IMR-90 (cell line): ENCODE results near the gene DLL4. TPM values are rescaled to one million over a fixed set of nuclear protein-coding genes. Genes with fewer than 3 reads are reported as not detected.

ENCODE experiments used
- ATAC-seq: fragments of 200-7000 bp; cut with Tn5 transposase; 2 replicates; pipeline ENCODE4 v1.9.1; 2020; ENCODE audit warnings: low read depth, mild to moderate bottlenecking, moderate library complexity
- BruUV-seq: library from RNA; stranded (reverse); fragments of 400-500 nt; replicated peaks from 2 replicates; lab custom pipeline; 2021; lab: Mats Ljungman, UMichigan
- CTCF ChIA-PET: fragments of 300-600 bp; formaldehyde crosslinking; extraction: SDS; loops from one replicate; lab custom pipeline; 2021; ENCODE audit warnings: antibody characterized with exemption; lab: Yijun Ruan, JAX
- POLR2A ChIA-PET: fragments of 300-600 bp; sonication (Branson Sonifier 250); formaldehyde crosslinking; loops from one replicate; lab custom pipeline; 2022; ENCODE audit warnings: antibody characterized with exemption; ENCODE audit not compliant: unreplicated experiment; lab: Charles Lee
- DNase-seq: peaks from one replicate; pipeline ENCODE4 v3.0.0; 2013
- H2AFZ ChIP-seq: replicated peaks from 2 replicates; pipeline ENCODE3; 2013; ENCODE audit warnings: low read length, mild to moderate bottlenecking; ENCODE audit not compliant: poor library complexity
- H2AK5ac ChIP-seq: 2 replicates; pipeline ENCODE4 v1.6.1; 2013; ENCODE audit warnings: low read depth, low read length, inconsistent platforms
- H2AK9ac ChIP-seq: replicated peaks from 2 replicates; pipeline ENCODE3; 2013; ENCODE audit warnings: mild to moderate bottlenecking, low read depth, low read length, moderate library complexity; ENCODE audit not compliant: poor library complexity
- H2BK120ac ChIP-seq: 2 replicates; pipeline ENCODE4 v1.6.1; 2013; ENCODE audit warnings: low read depth, low read length, inconsistent platforms
- H2BK15ac ChIP-seq: 3 replicates; pipeline ENCODE4 v1.6.1; 2013; ENCODE audit warnings: low read depth, low read length, inconsistent platforms
- H2BK20ac ChIP-seq: 2 replicates; pipeline ENCODE4 v1.6.1; 2013; ENCODE audit warnings: low read depth, mild to moderate bottlenecking, inconsistent platforms, low read length, moderate library complexity
- H2BK5ac ChIP-seq: 2 replicates; pipeline ENCODE4 v1.6.1; 2013; ENCODE audit warnings: mild to moderate bottlenecking, low read depth, low read length, inconsistent platforms; ENCODE audit not compliant: poor library complexity, severe bottlenecking
- H3K14ac ChIP-seq: replicated peaks from 2 replicates; pipeline ENCODE4 v1.6.1; 2013; ENCODE audit warnings: low read depth, low read length, inconsistent platforms
- H3K18ac ChIP-seq: 2 replicates; pipeline ENCODE4 v1.6.1; 2013; ENCODE audit warnings: low read depth, low read length, control low read depth
- H3K23ac ChIP-seq: 2 replicates; pipeline ENCODE4 v1.6.1; 2013; ENCODE audit warnings: low read depth, low read length, inconsistent platforms
- H3K27ac ChIP-seq: 2 replicates; pipeline ENCODE4 v1.5.1; 2013; ENCODE audit warnings: mild to moderate bottlenecking, control low read depth, low read length; ENCODE audit not compliant: insufficient read depth
- H3K27me3 ChIP-seq: 2 replicates; pipeline ENCODE4 v1.6.1; 2013; ENCODE audit warnings: low read length; ENCODE audit not compliant: control insufficient read depth, insufficient read depth
- H3K36me3 ChIP-seq: 2 replicates; pipeline ENCODE4 v1.6.1; 2013; ENCODE audit warnings: low read length, mixed read lengths; ENCODE audit not compliant: control insufficient read depth, insufficient read depth
- H3K4ac ChIP-seq: 2 replicates; pipeline ENCODE4 v1.6.1; 2013; ENCODE audit warnings: low read depth, low read length, inconsistent platforms
- H3K4me1 ChIP-seq: 2 replicates; pipeline ENCODE4 v1.6.1; 2013; ENCODE audit warnings: low read length, mixed read lengths; ENCODE audit not compliant: control insufficient read depth, insufficient read depth
- H3K4me2 ChIP-seq: 2 replicates; pipeline ENCODE4 v1.6.1; 2013; ENCODE audit warnings: low read depth, mild to moderate bottlenecking, control low read depth, low read length, moderate library complexity
- H3K4me3 ChIP-seq: 2 replicates; pipeline ENCODE4 v1.5.1; 2013; ENCODE audit warnings: low read depth, mild to moderate bottlenecking, control low read depth, low read length, moderate library complexity; ENCODE audit not compliant: insufficient read depth
- H3K56ac ChIP-seq: 2 replicates; pipeline ENCODE4 v1.6.1; 2013; ENCODE audit warnings: low read length, inconsistent platforms; ENCODE audit not compliant: insufficient read depth; ENCODE audit errors: extremely low read depth
- H3K79me1 ChIP-seq, 2 experiments: 2 replicates each; pipeline ENCODE4 v1.6.1; 2013; ENCODE audit warnings: low read length in 2 of 2, inconsistent platforms in 1 of 2, low read depth in 1 of 2
- H3K9ac ChIP-seq: 2 replicates; pipeline ENCODE4 v1.6.1; 2013; ENCODE audit warnings: low read depth, low read length, control low read depth
- H3K9me1 ChIP-seq: 2 replicates; pipeline ENCODE4 v1.6.1; 2013; ENCODE audit warnings: low read length, inconsistent platforms; ENCODE audit not compliant: insufficient read depth
- H3K9me3 ChIP-seq: 2 replicates; pipeline ENCODE4 v1.6.1; 2013; ENCODE audit warnings: low read length; ENCODE audit not compliant: control insufficient read depth, insufficient read depth
- H4K20me1 ChIP-seq: 2 replicates; pipeline ENCODE4 v1.6.1; 2013; ENCODE audit warnings: low read length, inconsistent platforms; ENCODE audit not compliant: insufficient read depth
- H4K5ac ChIP-seq: 2 replicates; pipeline ENCODE4 v1.6.1; 2013; ENCODE audit warnings: mild to moderate bottlenecking, low read depth, low read length, control low read depth
- H4K8ac ChIP-seq, 2 experiments: 2 replicates each; pipeline ENCODE4 v1.6.1; 2013; ENCODE audit warnings: low read depth in 2 of 2, low read length in 2 of 2, control low read depth in 1 of 2, inconsistent platforms in 1 of 2
- H4K91ac ChIP-seq: 2 replicates; pipeline ENCODE4 v1.6.1; 2013; ENCODE audit warnings: low read depth, low read length, inconsistent platforms; ENCODE audit not compliant: insufficient read depth
- BHLHE40 ChIP-seq: fragments of 150-350 bp; IDR thresholded peaks from 2 replicates; pipeline ENCODE4 v1.6.1; 2016; ENCODE audit warnings: mild to moderate bottlenecking, low read depth, low read length
- CEBPB ChIP-seq: IDR thresholded peaks from 2 replicates; pipeline ENCODE4 v1.6.1; 2012; ENCODE audit warnings: low read depth, low read length, improper control_type of control experiment
- CHD1 ChIP-seq: IDR thresholded peaks from 2 replicates; pipeline ENCODE4 v1.6.1; 2012; ENCODE audit warnings: low read depth, low read length, improper control_type of control experiment
- FOS ChIP-seq: fragments of 150-350 bp; IDR thresholded peaks from 2 replicates; pipeline ENCODE4 v1.6.1; 2016; ENCODE audit warnings: low read depth, low read length
- MAFK ChIP-seq: IDR thresholded peaks from 2 replicates; pipeline ENCODE4 v1.6.1; 2012; ENCODE audit warnings: low read depth, low read length, improper control_type of control experiment
- MAZ ChIP-seq: IDR thresholded peaks from 2 replicates; pipeline ENCODE4 v1.6.1; 2012; ENCODE audit warnings: low read depth, mild to moderate bottlenecking, low read length, improper control_type of control experiment, moderate library complexity, borderline replicate concordance
- MXI1 ChIP-seq: IDR thresholded peaks from 2 replicates; pipeline ENCODE4 v1.6.1; 2012; ENCODE audit warnings: low read depth, mild to moderate bottlenecking, low read length, moderate library complexity, borderline replicate concordance
- NFE2L2 ChIP-seq: fragments of 150-350 bp; IDR thresholded peaks from 2 replicates; pipeline ENCODE4 v1.6.1; 2016; ENCODE audit warnings: low read depth, mild to moderate bottlenecking, low read length
- POLR2A ChIP-seq: IDR thresholded peaks from 2 replicates; pipeline ENCODE4 v1.6.1; 2012; ENCODE audit warnings: mild to moderate bottlenecking, low read depth, low read length
- RAD21 ChIP-seq: IDR thresholded peaks from 2 replicates; pipeline ENCODE4 v1.6.1; 2012; ENCODE audit warnings: low read length, improper control_type of control experiment
- RCOR1 ChIP-seq: IDR thresholded peaks from 2 replicates; pipeline ENCODE4 v1.6.1; 2012; ENCODE audit warnings: mild to moderate bottlenecking, low read length, improper control_type of control experiment; ENCODE audit not compliant: insufficient replicate concordance
- SMC3 ChIP-seq: fragments of 150-350 bp; IDR thresholded peaks from 2 replicates; pipeline ENCODE4 v1.6.1; 2016; ENCODE audit warnings: low read depth, mild to moderate bottlenecking, antibody characterized with exemption, low read length, moderate library complexity
- WGBS, 2 experiments: methylation state at CpG; one replicate each; pipeline versions ENCODE4 v1.1.5 to v1.1.7; 2013; ENCODE audit warnings: missing lambda C conversion rate in 2 of 2; ENCODE audit not compliant: insufficient read length in 1 of 2; ENCODE audit errors: extremely low coverage in 2 of 2; 5-methylcytosine and 5-hydroxymethylcytosine counted together
- dilution Hi-C: fragments of 300-500 bp; cut with HindIII; formaldehyde crosslinking; loops from one replicate; pipeline ENCODE4 v1.14.3; 2018; ENCODE audit warnings: low sequenced_read_pairs; ENCODE audit not compliant: unreplicated experiment
- in situ Hi-C: fragments of 300-500 bp; cut with MboI; formaldehyde crosslinking; loops from 3 replicates; pipeline ENCODE4 v1.14.3; 2019; ENCODE audit warnings: low sequenced_read_pairs, inconsistent platforms, mixed read lengths
- intact Hi-C: fragments of 100-400 bp; cut with micrococcal nuclease; formaldehyde crosslinking; loops from 2 replicates; pipeline ENCODE4 v1.10.0; 2022
- polyA plus RNA-seq, 3 experiments: library from polyadenylated mRNA; depleted of rRNA; stranded (reverse); fragments of >200 nt; gene quantifications; 2 replicates each; pipeline ENCODE4 v1.2.3, GENCODE V29; 2012; ENCODE audit warnings: low replicate concordance in 1 of 3
- total RNA-seq: library from RNA; depleted of rRNA; stranded (reverse); fragments of >200 nt; gene quantifications from 2 replicates; pipeline ENCODE4 v1.2.3, GENCODE V29; 2012
- TF ChIP-seq, protein P1 (sequence below): conservative IDR thresholded peaks from 2 replicates; pipeline ENCODE4 v1.5.1; 2012; ENCODE audit warnings: mild to moderate bottlenecking, low read depth, low read length, improper control_type of control experiment
- TF ChIP-seq, protein P2 (sequence below): fragments of 150-350 bp; IDR thresholded peaks from 2 replicates; pipeline ENCODE4 v1.6.1; 2016; ENCODE audit warnings: low read depth, mild to moderate bottlenecking, low read length, moderate library complexity, borderline replicate concordance
- TF ChIP-seq, protein P3 (sequence below): fragments of 150-350 bp; IDR thresholded peaks from 2 replicates; pipeline ENCODE4 v1.6.1; 2017; ENCODE audit warnings: mild to moderate bottlenecking, antibody characterized with exemption, low read length, low read depth

Gene DLL4
- total and polyA plus RNA-seq, 2 of the 4 experiments (the other 2 are of a cell fraction): 1.8 to 3.4 TPM

DNA sequence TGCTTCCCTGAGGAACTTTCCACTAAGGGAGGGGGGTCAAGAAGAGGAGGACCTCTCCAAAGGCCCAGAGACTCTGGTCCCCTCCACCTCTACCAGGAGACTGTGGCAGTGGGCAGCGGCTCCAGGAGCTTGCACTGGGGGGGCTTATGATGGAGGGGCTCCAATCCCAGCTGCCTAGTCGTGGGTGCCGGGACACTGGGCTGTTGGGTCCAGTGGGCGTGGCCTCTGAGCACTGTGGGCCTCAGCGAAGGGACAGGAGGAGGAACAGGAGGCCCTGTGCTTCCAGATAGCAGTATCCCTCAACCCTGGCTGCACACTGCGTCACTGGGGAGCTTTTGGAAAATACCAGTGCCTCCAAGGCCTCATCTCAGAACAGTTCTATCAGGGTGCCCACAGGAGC is 13.5 kb upstream of the DLL4 start:
- CTCF ChIA-PET: no interaction called here
- no peaks in the 10 kb centered on the region for H3K79me1 ChIP-seq

More for the DNA sequence above, 13.5 kb upstream of the DLL4 start:
- Histone ChIP-seq H3K56ac (no peak overlapping the region), H3K9me3 (no peaks in the 10 kb centered on the region), H2AFZ (peak overlapping the region; percentile 2), H2BK20ac (no peak overlapping the region), H2BK120ac (no peak overlapping the region), H2AK9ac (no peak overlapping the region), H3K27me3 (no peaks in the 10 kb centered on the region), H3K14ac (no peak overlapping the region), H3K4me3 (no peak overlapping the region), H4K91ac (no peak overlapping the region), H2BK5ac (no peak overlapping the region), H4K5ac (no peak overlapping the region), H3K27ac (no peak overlapping the region), H2AK5ac (no peak overlapping the region), H3K4ac (no peak overlapping the region), H2BK15ac (no peak overlapping the region), H3K18ac (no peak overlapping the region), H3K9ac (no peak overlapping the region), H3K36me3 (no peaks in the 10 kb centered on the region), H3K4me1 (peaks cover 2% of the 10 kb centered on the region; the same call in 1 of the 2 replicates), H4K8ac (no peak overlapping the region), H3K23ac (no peak overlapping the region), H3K4me2 (no peak overlapping the region), H3K9me1 (peaks cover 4% of the 10 kb centered on the region), H4K20me1 (no peaks in the 10 kb centered on the region)
- POLR2A ChIA-PET: no interaction called here
- intact Hi-C loops (no loop called here), in situ Hi-C loops (no loop called here), dilution Hi-C loops (no loop called here)
- 59% methylated on average over 5 of the region's 6 CpGs; no CpG with 5 or more reads in 1 of the 2 experiments for WGBS, 2 experiments
- BruUV-seq: no TSS peak
- DNase-seq (no peak), ATAC-seq (no peak)
- TF ChIP-seq CHD1 (no peak), MAZ (no peak), RAD21 (no peak), CEBPB (no peak), BHLHE40 (no peak), RCOR1 (no peak), FOS (no peak), POLR2A (no peak), NFE2L2 (no peak), SMC3 (no peak), MAFK (no peak), MXI1 (no peak)
- TF ChIP-seq, protein P1, sequence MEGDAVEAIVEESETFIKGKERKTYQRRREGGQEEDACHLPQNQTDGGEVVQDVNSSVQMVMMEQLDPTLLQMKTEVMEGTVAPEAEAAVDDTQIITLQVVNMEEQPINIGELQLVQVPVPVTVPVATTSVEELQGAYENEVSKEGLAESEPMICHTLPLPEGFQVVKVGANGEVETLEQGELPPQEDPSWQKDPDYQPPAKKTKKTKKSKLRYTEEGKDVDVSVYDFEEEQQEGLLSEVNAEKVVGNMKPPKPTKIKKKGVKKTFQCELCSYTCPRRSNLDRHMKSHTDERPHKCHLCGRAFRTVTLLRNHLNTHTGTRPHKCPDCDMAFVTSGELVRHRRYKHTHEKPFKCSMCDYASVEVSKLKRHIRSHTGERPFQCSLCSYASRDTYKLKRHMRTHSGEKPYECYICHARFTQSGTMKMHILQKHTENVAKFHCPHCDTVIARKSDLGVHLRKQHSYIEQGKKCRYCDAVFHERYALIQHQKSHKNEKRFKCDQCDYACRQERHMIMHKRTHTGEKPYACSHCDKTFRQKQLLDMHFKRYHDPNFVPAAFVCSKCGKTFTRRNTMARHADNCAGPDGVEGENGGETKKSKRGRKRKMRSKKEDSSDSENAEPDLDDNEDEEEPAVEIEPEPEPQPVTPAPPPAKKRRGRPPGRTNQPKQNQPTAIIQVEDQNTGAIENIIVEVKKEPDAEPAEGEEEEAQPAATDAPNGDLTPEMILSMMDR: no peak
- TF ChIP-seq, protein P2, sequence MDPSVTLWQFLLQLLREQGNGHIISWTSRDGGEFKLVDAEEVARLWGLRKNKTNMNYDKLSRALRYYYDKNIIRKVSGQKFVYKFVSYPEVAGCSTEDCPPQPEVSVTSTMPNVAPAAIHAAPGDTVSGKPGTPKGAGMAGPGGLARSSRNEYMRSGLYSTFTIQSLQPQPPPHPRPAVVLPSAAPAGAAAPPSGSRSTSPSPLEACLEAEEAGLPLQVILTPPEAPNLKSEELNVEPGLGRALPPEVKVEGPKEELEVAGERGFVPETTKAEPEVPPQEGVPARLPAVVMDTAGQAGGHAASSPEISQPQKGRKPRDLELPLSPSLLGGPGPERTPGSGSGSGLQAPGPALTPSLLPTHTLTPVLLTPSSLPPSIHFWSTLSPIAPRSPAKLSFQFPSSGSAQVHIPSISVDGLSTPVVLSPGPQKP: no peak
- TF ChIP-seq, protein P3, sequence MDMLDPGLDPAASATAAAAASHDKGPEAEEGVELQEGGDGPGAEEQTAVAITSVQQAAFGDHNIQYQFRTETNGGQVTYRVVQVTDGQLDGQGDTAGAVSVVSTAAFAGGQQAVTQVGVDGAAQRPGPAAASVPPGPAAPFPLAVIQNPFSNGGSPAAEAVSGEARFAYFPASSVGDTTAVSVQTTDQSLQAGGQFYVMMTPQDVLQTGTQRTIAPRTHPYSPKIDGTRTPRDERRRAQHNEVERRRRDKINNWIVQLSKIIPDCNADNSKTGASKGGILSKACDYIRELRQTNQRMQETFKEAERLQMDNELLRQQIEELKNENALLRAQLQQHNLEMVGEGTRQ: no peak
